GM21367 (cell line): ENCODE results near the gene NAT9.
A peak's percentile ranks its signal among the peaks of the same experiment; 100 is the strongest.

Experiments
- ATAC-seq: cut with Tn5 transposase; IDR thresholded peaks from one replicate; pipeline ENCODE4 v1.9.1; 2021; ENCODE audit not compliant: unreplicated experiment

The NAT9 gene

GRCh38 chr17:74763565-74764387 is 12.4 kb downstream of the NAT9 start:
- ATAC-seq = no peak

DNA sequence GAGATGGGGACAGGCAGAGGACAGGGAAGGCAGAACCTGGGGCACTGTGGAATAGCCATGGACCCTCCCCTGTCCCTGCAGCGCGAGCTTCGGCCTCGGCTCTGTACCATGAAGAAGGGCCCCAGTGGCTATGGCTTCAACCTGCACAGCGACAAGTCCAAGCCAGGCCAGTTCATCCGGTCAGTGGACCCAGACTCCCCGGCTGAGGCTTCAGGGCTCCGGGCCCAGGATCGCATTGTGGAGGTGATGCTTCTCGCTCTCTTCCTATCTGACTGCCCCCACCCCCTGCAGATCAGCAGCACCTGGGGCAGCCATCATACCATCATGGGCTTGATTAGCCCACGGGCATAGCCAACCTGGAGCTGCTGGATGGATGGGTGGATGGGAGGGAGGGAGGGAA is 14.2 kb downstream of the NAT9 start:
- ATAC-seq = no peak

GRCh38 chr17:74761419-74761818 is 14.7 kb downstream of the NAT9 start:
- no peak for ATAC-seq

DNA sequence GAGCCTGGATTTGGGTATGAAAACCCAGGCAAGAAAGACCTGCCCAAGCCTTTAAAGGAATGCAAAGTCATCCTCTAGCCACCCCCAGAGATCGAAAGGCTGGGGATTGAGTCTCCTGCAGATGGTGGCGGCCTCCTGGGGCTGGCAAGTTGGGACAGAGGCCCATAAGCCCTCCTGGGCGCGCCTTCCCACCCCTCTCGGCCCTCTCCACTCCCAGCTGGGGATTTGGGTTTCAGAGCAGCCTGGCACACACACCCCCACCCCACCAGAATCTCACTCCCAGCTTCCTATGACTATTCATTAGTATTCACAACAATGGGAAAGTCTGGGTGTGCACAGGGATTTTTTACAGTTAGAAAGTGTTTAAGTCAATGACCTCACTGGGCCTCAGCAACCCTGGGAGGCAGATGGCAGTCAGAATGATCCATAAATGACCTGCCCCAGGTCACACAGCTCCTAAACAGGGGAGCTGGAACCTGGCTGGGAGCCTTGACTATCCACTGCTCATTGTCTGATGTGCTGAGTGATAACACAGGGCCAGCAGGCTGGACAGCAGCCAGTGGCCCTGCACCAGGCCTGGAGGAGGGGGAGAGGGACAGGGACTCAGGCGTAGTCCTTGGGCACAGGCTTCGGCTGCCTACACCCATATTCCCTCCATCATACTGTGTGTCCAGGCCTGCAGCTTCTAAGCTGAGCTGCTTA is 15.6 kb downstream of the NAT9 start:
- no peak for ATAC-seq

GRCh38 chr17:74759941-74760340 is 16.2 kb downstream of the NAT9 start:
- ATAC-seq = no peak

GRCh38 chr17:74759243-74759801 is 16.8 kb downstream of the NAT9 start:
- ATAC-seq = peak; percentile 48

DNA sequence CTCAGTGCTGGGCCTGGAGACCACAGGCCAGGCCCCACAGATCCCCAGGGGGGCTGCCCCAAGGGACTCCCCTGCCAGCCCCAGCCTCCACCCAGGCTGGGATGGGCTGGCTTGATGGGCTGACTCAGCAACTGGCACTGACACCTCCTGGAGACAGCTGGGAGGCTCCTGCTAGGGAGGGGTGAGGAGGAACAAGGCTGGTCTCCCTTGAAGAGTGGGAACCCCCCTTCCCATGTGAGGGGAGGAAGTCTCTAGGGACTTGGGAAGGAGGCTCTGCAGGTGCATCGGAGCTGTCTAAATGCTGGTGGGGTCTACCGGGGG is 17.3 kb downstream of the NAT9 start:
- ATAC-seq = no peak

- no peak for ATAC-seq
Measured at GRCh38 chr17:74757931-74758847, 18.0 kb downstream of the NAT9 start.

DNA sequence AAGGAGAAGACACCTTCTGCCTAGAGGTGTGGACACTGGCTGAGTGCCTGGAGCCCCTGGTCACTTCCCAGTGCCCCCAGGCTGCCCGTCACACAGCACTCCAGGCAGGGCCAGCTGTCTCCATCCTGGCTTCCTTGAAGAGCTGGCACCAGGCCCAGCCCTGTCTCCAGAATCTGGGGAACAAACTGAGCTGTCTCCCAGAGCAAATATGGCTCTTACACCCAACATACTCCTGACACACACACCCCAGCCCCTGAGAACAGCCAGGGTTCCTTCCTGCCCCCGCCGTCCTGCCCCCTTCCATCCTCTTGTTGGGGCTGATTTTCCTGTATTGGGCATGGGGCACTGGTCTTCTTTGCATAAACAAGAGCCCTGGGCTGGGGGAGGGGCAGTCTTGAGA is 18.6 kb downstream of the NAT9 start:
- ATAC-seq = no peak

DNA sequence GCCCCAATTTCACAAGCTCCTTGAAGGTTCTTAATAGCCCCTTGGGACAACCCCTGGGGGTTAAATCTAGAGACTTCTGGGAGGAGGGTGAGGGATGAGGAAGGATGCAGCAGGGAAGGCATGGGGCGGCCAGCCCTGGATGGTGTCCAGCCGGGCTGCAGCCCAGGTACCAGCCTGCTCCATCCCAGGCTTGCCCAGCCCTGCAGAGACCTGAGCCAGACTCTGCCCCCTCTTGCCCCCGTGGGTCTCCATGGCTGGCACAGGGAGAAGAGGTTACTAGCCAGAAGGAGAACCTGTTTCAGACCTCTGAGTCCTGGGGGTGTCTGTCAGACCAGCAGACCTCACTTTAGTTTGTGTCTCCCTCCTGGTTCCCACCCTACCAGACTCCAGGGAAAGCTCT is 19.3 kb downstream of the NAT9 start:
- no peak for ATAC-seq

- ATAC-seq = no peak
Measured at GRCh38 chr17:74755533-74755932, 20.6 kb downstream of the NAT9 start.

DNA sequence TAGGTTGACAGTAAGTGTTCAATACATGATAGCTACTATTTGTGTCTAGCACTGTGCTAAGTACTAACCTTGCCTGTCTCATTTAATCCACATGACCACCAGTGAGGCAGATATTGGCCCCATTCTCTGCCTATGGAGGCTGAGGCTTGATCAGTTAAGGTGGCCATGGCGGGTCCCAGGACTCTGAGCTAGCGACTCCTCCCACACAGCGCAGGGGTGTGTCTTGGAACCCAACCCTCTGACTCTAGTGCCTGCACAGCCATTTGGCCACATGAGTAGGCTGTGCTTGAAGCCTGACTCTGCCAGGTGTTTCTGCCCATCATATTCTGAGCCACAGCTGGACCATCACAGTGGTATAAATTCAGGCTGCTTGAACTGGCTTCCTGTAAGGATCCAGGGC is 21.3 kb downstream of the NAT9 start:
- no peak for ATAC-seq

DNA sequence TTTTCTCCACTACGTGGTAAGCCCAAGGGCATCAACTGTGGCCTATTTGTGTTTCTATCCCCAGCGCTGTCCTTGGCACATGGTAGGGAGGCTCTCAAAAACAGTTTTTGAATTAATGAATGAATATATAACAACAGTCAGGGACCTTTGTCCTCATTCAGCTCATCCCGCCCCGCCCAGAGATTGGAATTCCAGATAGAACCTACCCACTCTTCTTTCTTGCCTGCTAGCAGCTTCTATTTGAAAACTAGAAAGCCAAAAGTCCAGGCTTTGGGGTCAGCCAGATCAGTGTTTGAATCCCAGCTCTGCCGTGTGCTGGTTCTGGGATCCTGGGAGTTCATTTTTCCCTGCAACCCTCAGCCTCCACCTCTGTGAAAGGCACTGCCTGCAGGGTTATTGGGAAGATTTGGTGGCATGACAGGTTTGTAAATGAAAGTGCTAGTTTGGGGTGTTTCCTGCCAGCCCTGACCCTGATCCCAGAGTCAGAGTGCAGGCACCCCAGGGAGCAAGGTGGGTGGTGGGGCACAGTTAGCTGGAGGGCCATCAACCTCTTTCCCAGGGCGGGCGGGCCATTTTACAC is 23.2 kb downstream of the NAT9 start:
- no peak for ATAC-seq

GRCh38 chr17:74752415-74752814 is 23.7 kb downstream of the NAT9 start:
- no peak for ATAC-seq

DNA sequence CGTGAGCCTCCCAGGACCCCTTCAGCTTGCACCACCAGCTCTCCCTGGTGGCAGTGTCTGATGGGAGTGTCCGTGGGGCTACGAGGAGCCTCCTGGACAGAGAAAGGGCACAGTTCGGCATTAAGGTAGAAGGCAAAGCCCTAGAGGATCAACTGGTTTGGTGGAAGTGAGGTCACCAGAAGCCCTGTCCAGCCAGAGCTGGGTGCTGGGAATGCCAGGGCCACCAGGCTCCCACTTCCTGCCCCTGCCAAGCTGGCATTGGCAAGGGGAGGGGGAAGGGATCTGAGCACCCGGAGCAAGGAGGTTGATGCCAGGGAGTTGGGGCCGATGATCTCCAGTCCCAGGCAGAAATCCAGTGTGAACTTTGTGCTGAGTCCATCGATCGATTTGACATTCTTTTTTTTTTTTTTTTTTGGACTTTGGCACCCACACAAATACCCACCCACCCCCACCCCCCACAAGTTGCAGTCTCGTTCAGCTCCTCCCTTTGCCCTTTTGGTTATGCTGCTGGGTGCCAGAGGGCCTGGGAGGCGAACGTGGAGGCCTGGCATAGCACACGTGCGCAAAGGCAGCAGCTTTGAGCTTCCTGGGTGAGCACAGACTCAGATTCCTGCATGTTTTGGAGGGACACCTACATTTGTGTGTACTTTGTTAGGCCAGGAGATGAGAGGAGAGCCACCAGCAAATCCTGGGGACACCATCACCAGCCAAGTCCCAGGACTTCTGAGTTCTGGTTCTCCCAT is 25.6 kb downstream of the NAT9 start:
- ATAC-seq = no peak

DNA sequence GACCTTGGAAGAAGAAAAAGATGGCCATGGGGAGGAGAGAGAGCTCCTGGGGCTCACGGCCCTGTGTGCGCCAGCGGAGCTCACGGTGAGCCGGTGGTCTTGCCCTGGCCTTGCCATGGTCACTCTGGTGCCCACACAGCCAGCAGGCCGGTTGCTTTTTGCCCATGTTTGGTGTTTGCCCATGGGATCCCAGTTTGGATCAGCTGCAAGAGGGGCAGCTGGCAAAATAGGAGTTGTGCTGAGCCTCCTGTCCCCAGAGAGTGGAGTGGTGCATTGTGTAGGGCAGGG is 26.2 kb downstream of the NAT9 start:
- no peak for ATAC-seq

DNA sequence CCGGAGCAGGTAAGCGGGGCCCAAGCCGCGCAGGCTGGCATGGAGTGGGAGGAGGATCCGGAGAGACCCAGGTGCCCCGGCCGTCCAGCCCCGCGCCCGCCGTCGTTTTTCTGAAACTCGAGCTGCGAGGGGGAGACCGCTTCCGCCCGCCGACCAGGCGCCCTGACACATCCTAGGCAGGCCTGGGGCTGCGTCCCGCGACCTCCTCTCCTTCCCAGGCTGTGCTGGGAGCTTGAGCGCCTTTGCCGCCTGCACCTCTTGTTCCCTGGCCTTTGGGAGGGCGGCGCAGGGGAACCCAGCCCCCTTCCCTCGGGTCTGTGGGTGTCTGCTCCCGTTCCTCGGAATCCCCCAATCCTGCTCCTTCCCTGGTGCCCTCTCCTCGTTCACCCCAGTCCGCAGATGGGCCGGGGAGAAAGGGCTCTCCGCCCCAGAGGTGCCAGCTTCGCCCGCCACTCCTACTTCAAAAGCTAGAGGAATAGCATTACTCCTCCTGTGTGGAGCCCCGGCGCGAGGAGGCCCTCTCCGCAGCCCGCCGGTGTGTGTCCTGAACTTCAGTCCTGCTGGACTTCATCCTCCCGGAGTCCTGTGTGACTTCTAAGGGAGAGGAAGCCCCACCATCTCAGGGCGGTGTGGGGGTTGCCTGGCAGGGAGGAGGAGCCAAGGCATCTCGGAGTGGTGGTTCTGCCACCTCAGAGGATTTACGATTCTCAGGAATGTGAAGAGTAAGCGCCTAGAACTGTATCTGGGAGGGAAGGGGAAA is 26.7 kb downstream of the NAT9 start:
- ATAC-seq = no peak

DNA sequence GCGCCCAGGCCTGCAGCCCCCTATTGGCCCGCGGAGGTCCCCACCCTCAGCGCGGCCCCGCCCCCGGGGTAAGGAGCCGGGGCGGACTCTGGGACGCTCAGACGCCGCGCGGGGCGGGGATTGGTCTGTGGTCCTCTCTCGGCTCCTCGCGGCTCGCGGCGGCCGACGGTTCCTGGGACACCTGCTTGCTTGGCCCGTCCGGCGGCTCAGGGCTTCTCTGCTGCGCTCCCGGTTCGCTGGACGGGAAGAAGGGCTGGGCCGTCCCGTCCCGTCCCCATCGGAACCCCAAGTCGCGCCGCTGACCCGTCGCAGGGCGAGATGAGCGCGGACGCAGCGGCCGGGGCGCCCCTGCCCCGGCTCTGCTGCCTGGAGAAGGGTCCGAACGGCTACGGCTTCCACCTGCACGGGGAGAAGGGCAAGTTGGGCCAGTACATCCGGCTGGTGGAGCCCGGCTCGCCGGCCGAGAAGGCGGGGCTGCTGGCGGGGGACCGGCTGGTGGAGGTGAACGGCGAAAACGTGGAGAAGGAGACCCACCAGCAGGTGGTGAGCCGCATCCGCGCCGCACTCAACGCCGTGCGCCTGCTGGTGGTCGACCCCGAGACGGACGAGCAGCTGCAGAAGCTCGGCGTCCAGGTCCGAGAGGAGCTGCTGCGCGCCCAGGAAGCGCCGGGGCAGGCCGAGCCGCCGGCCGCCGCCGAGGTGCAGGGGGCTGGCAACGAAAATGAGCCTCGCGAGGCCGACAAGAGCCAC is 27.4 kb downstream of the NAT9 start, which contains the start of gene NHERF1:
TSS of gene NHERF1 (plus strand) at position 100 of the 750 bp plus-strand sequence. CDS start at position 319, 219 bp downstream.
- peak; percentile 81 for ATAC-seq

- ATAC-seq = no peak
Measured at GRCh38 chr17:74748279-74748528, 27.9 kb downstream of the NAT9 start.
